GM21447 (cell line): ENCODE results near the gene BBS1.
"Not testable (repeated sequence)": the region's sequence is repeated elsewhere in the genome, so short reads cannot be mapped to it uniquely, and the experiment has no call there.

Experiments
- ATAC-seq: cut with Tn5 transposase; IDR thresholded peaks from one replicate; pipeline ENCODE4 v1.9.1; 2021; ENCODE audit not compliant: unreplicated experiment

Gene BBS1

GRCh38 chr11:66510271-66510989, at the start of gene BBS1:
BBS1 (plus strand) TSS chr11:66510635; CDS start chr11:66510660, 25 bp downstream.
- peak; percentile 84 for ATAC-seq

GRCh38 chr11:66462010-66462409, 48.4 kb upstream of the BBS1 start:
- ATAC-seq: no peak

GRCh38 chr11:66462911-66463310, 47.5 kb upstream of the BBS1 start:
- no peak for ATAC-seq

GRCh38 chr11:66464116-66464515, 46.3 kb upstream of the BBS1 start:
- not testable (repeated sequence) for ATAC-seq

GRCh38 chr11:66464916-66465315, 45.5 kb upstream of the BBS1 start:
- no peak for ATAC-seq

- no peak for ATAC-seq
Observed at GRCh38 chr11:66465373-66466224, 44.8 kb upstream of the BBS1 start.

GRCh38 chr11:66466225-66467033, 44.0 kb upstream of the BBS1 start, which contains the start of gene PELI3:
PELI3 (plus strand) TSS chr11:66466905; CDS start chr11:66468129, 1,224 bp downstream.
- peak; percentile 74 for ATAC-seq

- ATAC-seq: peak; percentile 42
Observed at GRCh38 chr11:66467034-66467659, 43.3 kb upstream of the BBS1 start.

- ATAC-seq: no peak
Observed at GRCh38 chr11:66467756-66468155, 42.7 kb upstream of the BBS1 start.

- no peak for ATAC-seq
Observed at GRCh38 chr11:66468691-66469090, 41.7 kb upstream of the BBS1 start.

- ATAC-seq: no peak
Observed at GRCh38 chr11:66469441-66469840, 41.0 kb upstream of the BBS1 start.

- ATAC-seq: no peak
Observed at GRCh38 chr11:66470015-66470414, 40.4 kb upstream of the BBS1 start.

GRCh38 chr11:66471142-66471541, 39.3 kb upstream of the BBS1 start:
- ATAC-seq: no peak

- ATAC-seq: no peak
Observed at GRCh38 chr11:66472054-66472453, 38.4 kb upstream of the BBS1 start.

GRCh38 chr11:66473167-66473566, 37.3 kb upstream of the BBS1 start:
- ATAC-seq: no peak

GRCh38 chr11:66473608-66474515, 36.6 kb upstream of the BBS1 start:
- ATAC-seq: no peak

GRCh38 chr11:66475349-66476172, 34.9 kb upstream of the BBS1 start:
- ATAC-seq: no peak

GRCh38 chr11:66476173-66476840, 34.1 kb upstream of the BBS1 start:
- ATAC-seq: no peak
